ACHN (cell line): Measurements from ENCODE around the gene EXOC4.
"Not testable (repeated sequence)": the region's sequence is repeated elsewhere in the genome, so short reads cannot be mapped to it uniquely, and the experiment has no call there.

Experiments used
- DNase-seq: peaks from one replicate; pipeline ENCODE4 v3.0.0-alpha.2; 2015
- in situ Hi-C: cut with HindIII; loops from 2 replicates; pipeline ENCODE4 v1.10.0; 2017; ENCODE audit warnings: low sequenced_read_pairs, low pct_ligation_motif_present, low pct_unique_long_range_greater_than_20kb

EXOC4 gene

GRCh38 chr7:133252858-133253518 lies at the start of gene EXOC4:
Gene EXOC4 (plus strand): TSS chr7:133253078.
- peak; percentile 100 for DNase-seq
- in situ Hi-C loops, result no loop called here

GRCh38 chr7:133203490-133203889 lies 49.4 kb upstream of the EXOC4 start:
- in situ Hi-C loops, result no loop called here
- DNase-seq, result no peak

DNA sequence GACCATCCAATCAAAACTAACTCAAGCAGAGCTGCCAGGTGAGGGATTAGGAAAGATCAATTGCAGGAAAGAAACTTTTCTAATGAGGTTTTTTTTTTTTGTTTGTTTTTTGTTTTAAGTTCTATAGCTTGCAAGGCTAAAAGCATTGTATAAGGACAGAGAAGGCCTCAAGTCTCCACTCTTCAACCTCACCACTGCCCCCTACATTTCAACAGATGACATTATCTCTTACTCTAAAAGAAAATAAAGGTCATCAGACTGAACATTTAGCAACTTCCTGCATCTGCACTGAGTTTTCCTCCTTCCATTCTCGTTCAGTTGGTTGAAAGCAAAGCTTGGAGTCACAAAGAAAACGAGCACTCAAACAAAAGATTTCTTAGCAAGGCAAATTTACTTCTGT lies 45.2 kb upstream of the EXOC4 start:
- DNase-seq, result peak; percentile 52
- in situ Hi-C loops, result no loop called here

DNA sequence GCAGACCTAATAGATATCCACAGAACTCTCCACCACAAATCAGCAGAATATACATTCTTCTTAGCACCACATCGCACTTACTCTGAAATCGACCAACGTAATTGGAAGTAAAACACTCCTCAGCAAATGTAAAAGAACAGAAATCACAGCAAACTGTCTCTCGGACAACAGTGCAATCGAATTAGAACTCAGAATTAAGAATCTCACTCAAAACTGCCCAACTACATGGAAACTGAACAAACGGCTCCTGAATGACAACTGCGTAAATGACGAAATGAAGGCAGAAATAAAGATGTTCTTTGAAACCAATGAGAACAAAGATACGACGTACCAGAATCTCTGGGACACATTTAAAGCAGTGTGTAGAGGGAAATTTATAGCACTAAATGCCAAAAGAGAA lies 42.1 kb upstream of the EXOC4 start:
- in situ Hi-C loops, DNase-seq: not testable (repeated sequence)

GRCh38 chr7:133213772-133214171 lies 39.1 kb upstream of the EXOC4 start:
- DNase-seq, in situ Hi-C loops: not testable (repeated sequence)

GRCh38 chr7:133217773-133218172 lies 35.1 kb upstream of the EXOC4 start:
- in situ Hi-C loops, result no loop called here
- DNase-seq, result no peak

DNA sequence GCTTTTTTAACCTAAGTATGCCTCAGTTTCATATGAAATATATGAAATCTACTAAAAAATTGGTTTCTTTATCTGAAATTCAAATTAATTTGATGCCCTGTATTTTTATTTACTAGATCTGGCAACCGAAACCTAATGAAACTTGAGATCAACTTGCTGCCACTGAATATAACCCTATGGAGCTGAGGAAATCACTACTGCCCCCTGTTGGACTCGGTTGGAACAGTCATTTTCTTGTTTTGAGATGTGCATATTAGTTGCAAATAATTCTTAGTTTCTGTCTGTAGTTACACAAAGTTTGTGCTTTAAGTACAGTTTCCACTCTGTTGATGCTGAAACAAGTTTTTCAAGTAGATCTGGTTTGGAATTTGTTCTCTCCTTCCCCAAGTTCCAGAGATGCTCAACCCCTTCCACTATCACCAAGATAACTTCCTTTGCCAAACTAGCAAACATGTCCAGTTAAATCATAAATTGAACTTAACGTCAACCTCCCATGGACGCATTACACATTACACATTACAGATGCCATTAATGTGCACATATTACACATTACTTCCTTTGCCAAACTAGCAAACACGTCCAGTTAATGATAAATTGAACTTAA lies 22.2 kb upstream of the EXOC4 start:
- DNase-seq, result peak; percentile 73
- in situ Hi-C loops, result no loop called here

GRCh38 chr7:133233142-133233541 lies 19.7 kb upstream of the EXOC4 start:
- in situ Hi-C loops, result no loop called here
- no peak for DNase-seq

DNA sequence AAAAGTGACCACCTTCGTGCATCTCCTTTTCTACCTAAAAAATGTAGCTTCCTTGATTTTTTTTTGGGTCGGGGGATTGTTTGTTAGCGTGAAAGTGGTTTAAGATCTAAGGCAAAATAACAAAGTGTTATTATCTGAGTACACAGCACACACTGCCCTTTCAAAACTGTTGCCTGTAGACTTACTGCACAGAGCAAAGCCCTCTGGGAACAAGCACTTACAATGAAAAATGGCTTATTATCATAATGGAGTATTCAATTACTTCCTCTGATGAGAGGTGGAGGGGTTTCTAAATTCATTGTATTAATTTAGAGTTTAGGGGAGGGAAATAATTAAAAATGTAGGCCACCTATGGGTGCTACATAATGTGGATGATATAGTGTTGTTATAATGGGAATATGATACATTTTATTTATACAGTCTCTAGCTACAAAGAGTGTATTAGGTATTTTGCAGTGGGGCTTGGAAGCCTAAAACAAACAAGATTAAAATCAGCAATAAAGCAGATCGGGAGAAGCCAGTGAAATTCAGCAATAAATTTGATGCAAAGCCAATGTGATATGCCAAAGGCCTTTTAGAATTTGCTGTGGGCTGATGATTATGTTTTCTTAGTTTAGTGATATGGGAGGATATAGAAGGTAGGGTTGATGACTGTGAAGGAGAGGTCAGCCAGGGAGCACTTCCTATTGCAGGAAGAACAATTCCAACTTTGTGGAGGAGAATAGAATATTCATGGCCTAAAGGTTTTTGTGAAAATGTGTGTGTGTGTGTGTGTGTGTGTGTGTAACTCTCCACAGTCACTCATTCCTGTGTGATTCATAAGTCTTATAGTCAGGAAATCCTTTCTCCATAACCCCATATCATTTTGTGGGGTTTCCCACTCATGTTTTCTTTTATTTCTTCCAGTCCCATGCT lies 17.7 kb upstream of the EXOC4 start:
- no peak for DNase-seq
- in situ Hi-C loops, result no loop called here

- in situ Hi-C loops, result no loop called here
- DNase-seq, result no peak
Observed at GRCh38 chr7:133237545-133237944, 15.3 kb upstream of the EXOC4 start.

GRCh38 chr7:133240302-133240701 lies 12.6 kb upstream of the EXOC4 start:
- in situ Hi-C loops, result no loop called here
- DNase-seq, result no peak

DNA sequence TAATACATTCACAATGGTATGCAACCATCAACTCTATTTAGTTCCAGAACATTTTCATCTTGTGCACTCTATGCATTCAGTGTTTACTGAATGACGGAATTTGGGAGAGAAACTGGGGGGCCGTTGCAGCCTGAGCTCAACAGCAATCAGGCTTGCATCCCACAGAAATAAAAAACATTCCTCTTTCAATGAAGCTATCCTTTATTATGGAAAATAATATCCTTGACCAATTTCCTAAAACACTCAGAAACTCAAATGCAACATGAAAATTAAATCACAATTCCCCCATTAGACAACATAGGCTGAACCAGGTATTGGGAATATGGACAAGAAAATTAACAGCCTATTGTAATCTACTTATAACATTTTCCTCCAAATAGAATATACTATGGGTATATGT lies 6.3 kb upstream of the EXOC4 start:
- in situ Hi-C loops, result no loop called here
- DNase-seq, result no peak

- no peak for DNase-seq
- in situ Hi-C loops, result no loop called here
Observed at GRCh38 chr7:133248901-133249300, 4.0 kb upstream of the EXOC4 start.

DNA sequence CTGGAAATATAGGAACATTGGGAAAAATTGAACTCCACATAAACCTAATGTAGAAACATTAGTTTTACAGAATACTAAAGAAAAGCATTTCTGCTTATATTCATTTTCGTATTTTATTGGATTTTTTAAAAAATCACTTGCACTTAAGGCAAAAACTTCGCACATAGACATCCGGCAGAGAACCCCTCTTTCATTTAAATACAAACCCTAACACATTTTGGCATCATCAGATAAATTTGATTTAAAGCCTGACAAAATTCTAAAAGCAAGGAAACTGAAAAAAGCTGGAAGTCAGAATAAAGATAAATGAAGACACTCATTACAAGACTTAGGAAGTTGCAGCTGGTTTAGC lies 396 bp upstream of the EXOC4 start:
- no peak for DNase-seq
- in situ Hi-C loops, result no loop called here

- peak; percentile 41 for DNase-seq
- in situ Hi-C loops, result no loop called here
Observed at GRCh38 chr7:133253519-133253875, 619 bp downstream of the EXOC4 start.

- DNase-seq, result no peak
- in situ Hi-C loops, result no loop called here
Observed at GRCh38 chr7:133255486-133255885, 2.6 kb downstream of the EXOC4 start.

DNA sequence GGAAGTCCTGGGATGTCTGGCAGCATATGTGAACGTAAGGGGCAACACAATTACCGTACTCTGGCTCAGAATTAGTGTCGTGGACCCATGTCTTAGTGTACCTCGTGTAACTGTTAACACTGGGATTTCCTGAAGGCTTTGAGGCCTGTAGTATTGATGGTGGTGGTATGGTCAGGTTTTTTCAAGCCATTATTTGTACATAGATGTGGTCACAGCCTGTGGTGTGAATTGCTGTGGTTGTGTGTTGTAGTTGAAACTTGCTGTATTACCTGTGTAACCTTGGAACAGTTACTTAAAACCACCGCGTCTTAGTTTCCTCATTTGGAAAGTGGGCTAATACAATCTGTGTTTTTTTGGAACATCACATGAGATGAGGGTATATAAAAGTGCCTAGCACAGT lies 5.3 kb downstream of the EXOC4 start:
- in situ Hi-C loops, result no loop called here
- DNase-seq, result no peak

GRCh38 chr7:133265821-133266220 lies 12.9 kb downstream of the EXOC4 start:
- DNase-seq, result no peak
- in situ Hi-C loops, result no loop called here

- in situ Hi-C loops, result no loop called here
- no peak for DNase-seq
Observed at GRCh38 chr7:133268355-133268754, 15.5 kb downstream of the EXOC4 start.

- DNase-seq, result no peak
- in situ Hi-C loops, result no loop called here
Observed at GRCh38 chr7:133272336-133272735, 19.5 kb downstream of the EXOC4 start.
